ENCODE measurements around the gene POLG2. TPM values are rescaled to one million over a fixed set of nuclear protein-coding genes. Genes with fewer than 3 reads are reported as not detected.

The POLG2 gene
- total RNA-seq, 1 experiment from 2014 or later = 42.7 TPM

DNA sequence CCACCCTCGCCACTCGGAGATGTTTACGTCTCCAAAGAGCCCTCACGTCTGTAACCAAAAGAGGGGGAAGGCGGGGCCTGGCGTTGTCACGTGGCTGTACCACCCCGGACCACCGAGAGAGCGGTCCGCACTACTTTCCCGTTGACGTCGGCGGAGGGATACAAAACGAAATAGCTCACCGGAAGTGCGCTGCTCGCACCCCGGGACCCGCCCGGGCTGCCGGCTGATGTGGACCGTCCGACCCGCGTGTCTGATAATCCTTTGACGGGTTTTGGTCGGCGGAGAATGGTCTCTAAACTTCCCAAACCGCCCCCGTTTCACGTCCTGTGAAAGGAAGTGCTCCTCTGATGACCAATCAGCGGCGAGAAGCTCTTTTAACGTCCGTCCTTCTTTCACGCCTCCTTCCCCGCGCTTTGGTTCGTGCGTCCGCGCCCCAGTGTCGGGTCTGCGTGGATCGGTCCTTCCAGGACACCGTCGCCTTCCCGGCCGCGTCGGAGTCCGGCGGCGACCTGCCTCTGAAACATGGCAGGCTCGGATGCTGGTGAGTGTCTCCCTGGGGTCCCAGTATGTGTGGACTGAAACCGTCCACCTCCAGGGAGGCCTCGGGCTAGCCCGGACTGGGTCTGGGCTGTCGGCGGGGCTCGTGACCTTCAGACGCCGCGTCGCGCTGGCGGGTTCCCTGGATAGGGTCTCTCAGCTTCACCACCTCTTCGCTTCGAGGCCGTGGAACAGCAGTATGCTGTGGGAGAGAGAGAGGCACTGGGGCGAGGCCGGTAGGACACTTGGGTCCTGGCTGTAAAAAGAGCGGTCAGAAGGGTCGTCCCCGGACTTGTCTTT lies 9.9 kb upstream of the POLG2 start, which contains the start of gene CEP95 (continued):
- TF ChIP-seq, protein P1, sequence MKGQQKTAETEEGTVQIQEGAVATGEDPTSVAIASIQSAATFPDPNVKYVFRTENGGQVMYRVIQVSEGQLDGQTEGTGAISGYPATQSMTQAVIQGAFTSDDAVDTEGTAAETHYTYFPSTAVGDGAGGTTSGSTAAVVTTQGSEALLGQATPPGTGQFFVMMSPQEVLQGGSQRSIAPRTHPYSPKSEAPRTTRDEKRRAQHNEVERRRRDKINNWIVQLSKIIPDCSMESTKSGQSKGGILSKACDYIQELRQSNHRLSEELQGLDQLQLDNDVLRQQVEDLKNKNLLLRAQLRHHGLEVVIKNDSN (CRISPR knock-in tag; IDR thresholded peaks at IDR 0.05) = peak; percentile 91
- TF ChIP-seq, protein P2, sequence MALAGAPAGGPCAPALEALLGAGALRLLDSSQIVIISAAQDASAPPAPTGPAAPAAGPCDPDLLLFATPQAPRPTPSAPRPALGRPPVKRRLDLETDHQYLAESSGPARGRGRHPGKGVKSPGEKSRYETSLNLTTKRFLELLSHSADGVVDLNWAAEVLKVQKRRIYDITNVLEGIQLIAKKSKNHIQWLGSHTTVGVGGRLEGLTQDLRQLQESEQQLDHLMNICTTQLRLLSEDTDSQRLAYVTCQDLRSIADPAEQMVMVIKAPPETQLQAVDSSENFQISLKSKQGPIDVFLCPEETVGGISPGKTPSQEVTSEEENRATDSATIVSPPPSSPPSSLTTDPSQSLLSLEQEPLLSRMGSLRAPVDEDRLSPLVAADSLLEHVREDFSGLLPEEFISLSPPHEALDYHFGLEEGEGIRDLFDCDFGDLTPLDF (CRISPR knock-in tag; IDR thresholded peaks at IDR 0.05) = no peak
- TF ChIP-seq, protein P3, sequence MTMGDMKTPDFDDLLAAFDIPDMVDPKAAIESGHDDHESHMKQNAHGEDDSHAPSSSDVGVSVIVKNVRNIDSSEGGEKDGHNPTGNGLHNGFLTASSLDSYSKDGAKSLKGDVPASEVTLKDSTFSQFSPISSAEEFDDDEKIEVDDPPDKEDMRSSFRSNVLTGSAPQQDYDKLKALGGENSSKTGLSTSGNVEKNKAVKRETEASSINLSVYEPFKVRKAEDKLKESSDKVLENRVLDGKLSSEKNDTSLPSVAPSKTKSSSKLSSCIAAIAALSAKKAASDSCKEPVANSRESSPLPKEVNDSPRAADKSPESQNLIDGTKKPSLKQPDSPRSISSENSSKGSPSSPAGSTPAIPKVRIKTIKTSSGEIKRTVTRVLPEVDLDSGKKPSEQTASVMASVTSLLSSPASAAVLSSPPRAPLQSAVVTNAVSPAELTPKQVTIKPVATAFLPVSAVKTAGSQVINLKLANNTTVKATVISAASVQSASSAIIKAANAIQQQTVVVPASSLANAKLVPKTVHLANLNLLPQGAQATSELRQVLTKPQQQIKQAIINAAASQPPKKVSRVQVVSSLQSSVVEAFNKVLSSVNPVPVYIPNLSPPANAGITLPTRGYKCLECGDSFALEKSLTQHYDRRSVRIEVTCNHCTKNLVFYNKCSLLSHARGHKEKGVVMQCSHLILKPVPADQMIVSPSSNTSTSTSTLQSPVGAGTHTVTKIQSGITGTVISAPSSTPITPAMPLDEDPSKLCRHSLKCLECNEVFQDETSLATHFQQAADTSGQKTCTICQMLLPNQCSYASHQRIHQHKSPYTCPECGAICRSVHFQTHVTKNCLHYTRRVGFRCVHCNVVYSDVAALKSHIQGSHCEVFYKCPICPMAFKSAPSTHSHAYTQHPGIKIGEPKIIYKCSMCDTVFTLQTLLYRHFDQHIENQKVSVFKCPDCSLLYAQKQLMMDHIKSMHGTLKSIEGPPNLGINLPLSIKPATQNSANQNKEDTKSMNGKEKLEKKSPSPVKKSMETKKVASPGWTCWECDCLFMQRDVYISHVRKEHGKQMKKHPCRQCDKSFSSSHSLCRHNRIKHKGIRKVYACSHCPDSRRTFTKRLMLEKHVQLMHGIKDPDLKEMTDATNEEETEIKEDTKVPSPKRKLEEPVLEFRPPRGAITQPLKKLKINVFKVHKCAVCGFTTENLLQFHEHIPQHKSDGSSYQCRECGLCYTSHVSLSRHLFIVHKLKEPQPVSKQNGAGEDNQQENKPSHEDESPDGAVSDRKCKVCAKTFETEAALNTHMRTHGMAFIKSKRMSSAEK (CRISPR knock-in tag; IDR thresholded peaks at IDR 0.05; ENCODE audit: borderline replicate concordance) = no peak
- TF ChIP-seq, protein P4, sequence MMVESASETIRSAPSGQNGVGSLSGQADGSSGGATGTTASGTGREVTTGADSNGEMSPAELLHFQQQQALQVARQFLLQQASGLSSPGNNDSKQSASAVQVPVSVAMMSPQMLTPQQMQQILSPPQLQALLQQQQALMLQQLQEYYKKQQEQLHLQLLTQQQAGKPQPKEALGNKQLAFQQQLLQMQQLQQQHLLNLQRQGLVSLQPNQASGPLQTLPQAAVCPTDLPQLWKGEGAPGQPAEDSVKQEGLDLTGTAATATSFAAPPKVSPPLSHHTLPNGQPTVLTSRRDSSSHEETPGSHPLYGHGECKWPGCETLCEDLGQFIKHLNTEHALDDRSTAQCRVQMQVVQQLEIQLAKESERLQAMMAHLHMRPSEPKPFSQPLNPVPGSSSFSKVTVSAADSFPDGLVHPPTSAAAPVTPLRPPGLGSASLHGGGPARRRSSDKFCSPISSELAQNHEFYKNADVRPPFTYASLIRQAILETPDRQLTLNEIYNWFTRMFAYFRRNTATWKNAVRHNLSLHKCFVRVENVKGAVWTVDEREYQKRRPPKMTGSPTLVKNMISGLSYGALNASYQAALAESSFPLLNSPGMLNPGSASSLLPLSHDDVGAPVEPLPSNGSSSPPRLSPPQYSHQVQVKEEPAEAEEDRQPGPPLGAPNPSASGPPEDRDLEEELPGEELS (CRISPR knock-in tag; IDR thresholded peaks at IDR 0.05) = peak; percentile 35; the same call in 1 of the 2 replicates
- no peak for TF ChIP-seq ZNF138 (CRISPR knock-in tag; conservative IDR thresholded peaks at IDR 0.05)
- TF ChIP-seq FOXK1 (CRISPR knock-in tag; IDR thresholded peaks at IDR 0.05) = peak; percentile 83
- TF ChIP-seq ZNF121 (CRISPR knock-in tag; IDR thresholded peaks at IDR 0.05) = no peak
- TF ChIP-seq JAZF1 (CRISPR knock-in tag; IDR thresholded peaks at IDR 0.05) = no peak
- no peak for TF ChIP-seq NFATC4 (CRISPR knock-in tag; IDR thresholded peaks at IDR 0.05)
- TF ChIP-seq ESRRA (CRISPR knock-in tag; IDR thresholded peaks at IDR 0.05; ENCODE audit: borderline replicate concordance) = no peak
- no peak for TF ChIP-seq TP53 (CRISPR knock-in tag; IDR thresholded peaks at IDR 0.05)

DNA sequence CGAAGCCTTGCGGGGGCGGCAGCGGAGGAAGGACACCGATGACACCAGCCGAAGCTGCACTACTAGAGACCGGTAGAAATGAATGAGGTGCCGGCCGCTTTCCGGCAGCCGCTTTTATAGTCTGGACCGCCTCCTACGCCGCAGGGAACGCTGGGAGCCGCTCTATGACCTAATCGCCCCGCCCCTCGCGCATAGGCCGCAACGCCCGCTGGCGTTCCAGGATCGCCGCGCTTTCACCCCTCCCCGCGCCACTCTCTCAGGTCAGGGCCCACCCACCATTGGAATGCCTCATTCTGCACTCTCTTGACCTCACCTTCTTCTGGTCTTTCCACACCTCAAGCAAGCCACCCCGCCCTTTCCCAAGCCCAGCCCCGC lies 9.3 kb upstream of the POLG2 start, which contains the start of gene DDX5:
Gene DDX5 (minus strand): TSS at position 89 of the 375 bp plus-strand sequence. CDS start 170 bp downstream, outside the sequence.
- Mint-ChIP-seq H3K9me3 (no peaks in the 10 kb centered on the region), H3K27me3 (ENCODE audit: low read depth) (no peaks in the 10 kb centered on the region; the same call in 1 of the 2 replicates), H3K4me1 (peaks cover 56% of the 10 kb centered on the region), H3K27ac (peak within 1 kb of the TSS; percentile 99), H3K4me3 (peak within 1 kb of the TSS; percentile 98), H3K36me3 (peaks cover 73% of the 10 kb centered on the region)
- CTCF ChIA-PET = interaction anchor here (1.2 to 1.6 kb wide), 4 partner anchors 9 to 268 kb away, joined by 3 to 9 read pairs (median 8); partner anchors contain the start of gene POLG2
- peak; percentile 81 for ATAC-seq
- peak; percentile 97 for DNase-seq (ENCODE audit: low spot score)
- POLR2A ChIA-PET = interaction anchor here (0.5 to 3.3 kb wide), 8 partner anchors 10 to 272 kb away, joined by 3 to 53 read pairs (median 4); partner anchors contain the start of gene POLG2
- TF ChIP-seq RORB (CRISPR knock-in tag; IDR thresholded peaks at IDR 0.05) = peak; percentile 49; the same call in 1 of the 2 replicates
- TF ChIP-seq, protein P5, sequence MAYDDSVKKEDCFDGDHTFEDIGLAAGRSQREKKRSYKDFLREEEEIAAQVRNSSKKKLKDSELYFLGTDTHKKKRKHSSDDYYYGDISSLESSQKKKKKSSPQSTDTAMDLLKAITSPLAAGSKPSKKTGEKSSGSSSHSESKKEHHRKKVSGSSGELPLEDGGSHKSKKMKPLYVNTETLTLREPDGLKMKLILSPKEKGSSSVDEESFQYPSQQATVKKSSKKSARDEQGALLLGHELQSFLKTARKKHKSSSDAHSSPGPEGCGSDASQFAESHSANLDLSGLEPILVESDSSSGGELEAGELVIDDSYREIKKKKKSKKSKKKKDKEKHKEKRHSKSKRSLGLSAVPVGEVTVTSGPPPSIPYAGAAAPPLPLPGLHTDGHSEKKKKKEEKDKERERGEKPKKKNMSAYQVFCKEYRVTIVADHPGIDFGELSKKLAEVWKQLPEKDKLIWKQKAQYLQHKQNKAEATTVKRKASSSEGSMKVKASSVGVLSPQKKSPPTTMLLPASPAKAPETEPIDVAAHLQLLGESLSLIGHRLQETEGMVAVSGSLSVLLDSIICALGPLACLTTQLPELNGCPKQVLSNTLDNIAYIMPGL (CRISPR knock-in tag; IDR thresholded peaks at IDR 0.05) = 0 out of 2 replicates have a peak, but pooled peaks have one; percentile 8
- TF ChIP-seq PRRX2 (CRISPR knock-in tag; IDR thresholded peaks at IDR 0.05) = no peak
- no peak for TF ChIP-seq NR2C2 (CRISPR knock-in tag; IDR thresholded peaks at IDR 0.05)
- no peak for TF ChIP-seq TEAD4 (CRISPR knock-in tag; IDR thresholded peaks at IDR 0.05)
- TF ChIP-seq, protein P6, sequence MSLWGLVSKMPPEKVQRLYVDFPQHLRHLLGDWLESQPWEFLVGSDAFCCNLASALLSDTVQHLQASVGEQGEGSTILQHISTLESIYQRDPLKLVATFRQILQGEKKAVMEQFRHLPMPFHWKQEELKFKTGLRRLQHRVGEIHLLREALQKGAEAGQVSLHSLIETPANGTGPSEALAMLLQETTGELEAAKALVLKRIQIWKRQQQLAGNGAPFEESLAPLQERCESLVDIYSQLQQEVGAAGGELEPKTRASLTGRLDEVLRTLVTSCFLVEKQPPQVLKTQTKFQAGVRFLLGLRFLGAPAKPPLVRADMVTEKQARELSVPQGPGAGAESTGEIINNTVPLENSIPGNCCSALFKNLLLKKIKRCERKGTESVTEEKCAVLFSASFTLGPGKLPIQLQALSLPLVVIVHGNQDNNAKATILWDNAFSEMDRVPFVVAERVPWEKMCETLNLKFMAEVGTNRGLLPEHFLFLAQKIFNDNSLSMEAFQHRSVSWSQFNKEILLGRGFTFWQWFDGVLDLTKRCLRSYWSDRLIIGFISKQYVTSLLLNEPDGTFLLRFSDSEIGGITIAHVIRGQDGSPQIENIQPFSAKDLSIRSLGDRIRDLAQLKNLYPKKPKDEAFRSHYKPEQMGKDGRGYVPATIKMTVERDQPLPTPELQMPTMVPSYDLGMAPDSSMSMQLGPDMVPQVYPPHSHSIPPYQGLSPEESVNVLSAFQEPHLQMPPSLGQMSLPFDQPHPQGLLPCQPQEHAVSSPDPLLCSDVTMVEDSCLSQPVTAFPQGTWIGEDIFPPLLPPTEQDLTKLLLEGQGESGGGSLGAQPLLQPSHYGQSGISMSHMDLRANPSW (CRISPR knock-in tag; conservative IDR thresholded peaks at IDR 0.05; ENCODE audit: low read depth) = no peak
- no peak for TF ChIP-seq IRF2 (CRISPR knock-in tag; IDR thresholded peaks at IDR 0.05; ENCODE audit: borderline replicate concordance, low read depth)
- TF ChIP-seq, protein P7, sequence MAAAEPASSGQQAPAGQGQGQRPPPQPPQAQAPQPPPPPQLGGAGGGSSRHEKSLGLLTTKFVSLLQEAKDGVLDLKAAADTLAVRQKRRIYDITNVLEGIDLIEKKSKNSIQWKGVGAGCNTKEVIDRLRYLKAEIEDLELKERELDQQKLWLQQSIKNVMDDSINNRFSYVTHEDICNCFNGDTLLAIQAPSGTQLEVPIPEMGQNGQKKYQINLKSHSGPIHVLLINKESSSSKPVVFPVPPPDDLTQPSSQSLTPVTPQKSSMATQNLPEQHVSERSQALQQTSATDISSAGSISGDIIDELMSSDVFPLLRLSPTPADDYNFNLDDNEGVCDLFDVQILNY (CRISPR knock-in tag; IDR thresholded peaks at IDR 0.05) = peak; percentile 48; the same call in 1 of the 2 replicates
- TF ChIP-seq ZNF138 (CRISPR knock-in tag; conservative IDR thresholded peaks at IDR 0.05) = no peak
- TF ChIP-seq, protein P1 (CRISPR knock-in tag; IDR thresholded peaks at IDR 0.05) = no peak
- TF ChIP-seq CBFB (CRISPR knock-in tag; IDR thresholded peaks at IDR 0.05; ENCODE audit: low read depth) = no peak
